Limb (tissue), 2 donors: ENCODE results near the gene KLHL40.

Experiments
- DNase-seq, 2 donors: peaks; one replicate each; pipeline ENCODE4 v3.0.0-alpha.2; 2016; ENCODE audit errors: extremely low spot score in 2 of 2

Gene KLHL40

DNA sequence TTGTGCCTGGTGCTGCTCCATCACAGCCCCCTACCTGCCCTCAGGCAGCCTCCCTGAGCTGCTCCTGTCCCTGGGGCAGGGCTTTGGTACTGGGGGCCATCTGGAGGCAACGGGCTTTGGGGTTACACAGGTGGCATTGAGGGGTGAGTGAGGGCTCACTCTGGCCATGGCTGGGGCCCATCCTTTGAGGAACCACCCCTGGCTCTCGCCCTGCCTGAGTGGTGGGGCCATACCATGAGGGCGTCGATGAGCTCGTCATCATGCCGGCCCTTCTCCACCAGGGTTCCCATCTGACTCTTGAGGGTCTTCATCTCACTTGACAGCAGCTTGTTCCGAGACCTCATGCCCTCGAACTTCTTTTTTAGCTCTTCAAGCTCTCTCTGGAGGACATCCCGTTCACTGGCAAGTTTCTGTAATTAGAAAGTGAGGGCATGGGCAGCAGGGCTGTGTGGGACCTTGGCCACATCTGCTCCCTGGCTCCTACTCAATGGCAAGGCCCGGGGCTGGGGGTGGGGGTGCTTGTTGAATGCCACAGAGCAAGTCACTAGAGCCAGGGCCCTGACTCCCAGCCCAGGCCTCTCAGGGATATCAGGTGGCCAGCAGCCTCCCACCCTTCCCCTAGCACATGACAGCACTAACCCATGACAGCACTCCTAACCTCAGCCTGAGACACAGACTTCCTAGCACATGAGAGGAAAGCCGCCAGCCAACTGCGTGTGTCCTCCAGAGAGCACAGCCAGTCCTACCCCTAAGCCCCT is 54.2 kb downstream of the KLHL40 start:
- no peak for DNase-seq

DNA sequence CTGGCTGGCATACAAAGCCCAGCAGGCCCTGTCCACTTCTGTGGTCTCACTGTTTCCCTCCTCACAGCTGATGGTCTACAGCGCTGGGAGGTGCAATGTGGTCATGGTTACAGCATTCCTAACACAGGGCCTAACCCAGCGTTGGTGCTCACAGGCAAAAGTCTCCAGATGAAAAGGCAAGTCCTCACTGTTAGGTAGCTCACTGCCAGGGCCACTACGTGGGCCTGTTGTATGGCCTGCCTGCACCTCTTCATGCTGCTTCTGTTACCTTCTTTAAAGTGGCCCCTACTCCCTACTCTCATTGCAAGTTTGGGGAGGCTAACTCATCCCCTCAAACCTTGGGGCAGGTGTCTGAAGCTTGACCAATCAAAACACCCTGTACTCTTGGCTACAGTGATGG is 56.5 kb downstream of the KLHL40 start:
- no peak for DNase-seq
